Adrenal gland (tissue), 12 donors: ENCODE results near the gene HSD17B12. TPM values are rescaled to one million over a fixed set of nuclear protein-coding genes. Genes with fewer than 3 reads are reported as not detected.

ENCODE experiments used
- DNase-seq, 7 donors: peaks; one replicate each; pipeline ENCODE4 v3.0.0-alpha.2; 2019 to 2020
- H3K27ac ChIP-seq, 5 donors: fragments of 200-600 bp; sonication (generic) in 4 of 5; 1 replicate in 3 of 5; 2 replicates in 2 of 5; pipeline versions ENCODE4 v1.5.1 to v1.8.0; 2016 to 2020; ENCODE audit warnings: mild to moderate bottlenecking in 1 of 5
- H3K27me3 ChIP-seq: fragments of 200-600 bp; 2 replicates; pipeline ENCODE4 v1.8.0; 2021
- H3K36me3 ChIP-seq, 2 donors: fragments of 200-600 bp; replicated peaks in 1 of 2; 1 replicate in 1 of 2; 2 replicates in 1 of 2; pipeline versions ENCODE4 v1.5.1 to v1.8.0; 2018 to 2022
- H3K4me1 ChIP-seq, 2 donors: fragments of 200-600 bp; replicated peaks in 1 of 2; 1 replicate in 1 of 2; 2 replicates in 1 of 2; pipeline versions ENCODE4 v1.5.1 to v1.8.0; 2018 to 2021
- H3K4me3 ChIP-seq, 4 donors: fragments of 200-600 bp; sonication (generic) in 3 of 4; one replicate each; pipeline ENCODE4 v1.5.1; 2016 to 2018
- H3K9me3 ChIP-seq, 3 donors: fragments of 200-600 bp; sonication (generic) in 1 of 3; replicated peaks in 1 of 3; 1 replicate in 2 of 3; 2 replicates in 1 of 3; pipeline versions ENCODE4 v1.5.1 to v1.8.0; 2016 to 2021
- CTCF ChIP-seq, 6 experiments: fragments of 450-650 bp in 4 of 6; fragments of 200-600 bp in 2 of 6; sonication (generic) in 1 of 6; IDR thresholded peaks; 1 replicate in 5 of 6; 2 replicates in 1 of 6; pipeline versions ENCODE4 v1.5.1 to v1.8.0; 2016 to 2021; ENCODE audit warnings: antibody characterized with exemption in 6 of 6, mild to moderate bottlenecking in 2 of 6, moderate library complexity in 1 of 6
- POLR2A ChIP-seq, 2 donors: fragments of 450-650 bp; IDR thresholded peaks; one replicate each; pipeline ENCODE4 v1.6.1; 2017; ENCODE audit warnings: antibody characterized with exemption in 2 of 2, mild to moderate bottlenecking in 2 of 2, moderate library complexity in 1 of 2
- WGBS, 4 donors: extraction: QIAGEN DNeasy Blood & Tissue Kit in 2 of 4; methylation state at CpG; one replicate each; pipeline versions ENCODE4 v1.1.5 to v1.1.7; 2013 to 2017; 5-methylcytosine and 5-hydroxymethylcytosine counted together
- intact Hi-C, 2 donors: fragments of 100-400 bp; cut with DNase I; formaldehyde crosslinking; loops; one replicate each; pipeline versions ENCODE4 v1.14.1 to v1.15.0; 2022 to 2023
- polyA plus RNA-seq, 3 donors: library from polyadenylated mRNA; stranded (reverse); fragments of 200-250 nt in 2 of 3; fragments of 350-450 nt in 1 of 3; fragmentation: Illumina TruSeq in 1 of 3; extraction: RNeasy Lipid Tissue Mini Kit (QIAGEN cat#74804) in 1 of 3; gene quantifications; one replicate each; pipeline ENCODE4 v1.2.3, GENCODE V29; 2013 to 2014
- total RNA-seq, 9 donors: library from RNA; depleted of rRNA in 4 of 9; stranded (reverse); fragments of >200 nt in 4 of 9; fragments of 120-200 nt in 1 of 9; fragmentation: NEBNext Ultra II Directional in 1 of 9; extraction: Animal tissue kit (Norgen Biotek cat#: 25700) in 1 of 9; gene quantifications; one replicate each; pipeline versions ENCODE4 v1.1.0 to v1.2.4, GENCODE V29; 2013 to 2023
- donor health status: healthy with polysubstance abuse.
- donor health status: Bipolar disorder and iron deficiency.
- donor health status: DM: yes; HTN: yes; CAD: no.
- donor health status: DM: no; HTN: no; CAD: no.
- donor health status: DM: no; HTN: no; CAD: no.
- donor health status: DM: yes; HTN: yes; CAD: no.

HSD17B12 gene
- total and polyA plus RNA-seq, 12 donors, result 37.1 to 342 (median 94.6) TPM

GRCh38 chr11:43785318-43785717 is 104.8 kb downstream of the HSD17B12 start:
- H3K9me3 ChIP-seq, result no peaks in the 10 kb centered on the region
- intact Hi-C loops, result no loop called here
- no peaks in the 10 kb centered on the region for H3K36me3 ChIP-seq
- no peak for DNase-seq
- peaks cover 0 to 6% of the 10 kb centered on the region in 2 donors for H3K4me1 ChIP-seq
- H3K4me3 ChIP-seq, result no peak overlapping the region
- TF ChIP-seq POLR2A (IDR thresholded peaks at IDR 0.05) (no peak), CTCF (IDR thresholded peaks at IDR 0.05) (no peak)
- WGBS, 4 donors, result 95 to 99% (median 97%) methylated on average over 2 of the region's 2 CpGs
- H3K27ac ChIP-seq, result no peak overlapping the region
- no peaks in the 10 kb centered on the region for H3K27me3 ChIP-seq

- no peak for TF ChIP-seq CTCF (IDR thresholded peaks at IDR 0.05)
- TF ChIP-seq POLR2A (IDR thresholded peaks at IDR 0.05), result no peak
- Histone ChIP-seq H3K36me3 (no peaks in the 10 kb centered on the region), H3K27me3 (no peaks in the 10 kb centered on the region), H3K4me3 (no peak overlapping the region), H3K27ac (no peak overlapping the region), H3K4me1 (peaks cover 0 to 7% of the 10 kb centered on the region in 2 donors), H3K9me3 (no peaks in the 10 kb centered on the region)
- intact Hi-C loops, result no loop called here
- DNase-seq, result no peak
- WGBS, 4 donors, result 86 to 91% (median 88%) methylated on average over 3 of the region's 3 CpGs
Measured at GRCh38 chr11:43786016-43786415, 105.5 kb downstream of the HSD17B12 start.

- TF ChIP-seq CTCF (IDR thresholded peaks at IDR 0.05), result no peak
- no peak for TF ChIP-seq POLR2A (IDR thresholded peaks at IDR 0.05)
- Histone ChIP-seq H3K9me3 (no peaks in the 10 kb centered on the region), H3K27ac (peak overlapping the region in 1 of 5 donors; percentile 59), H3K4me3 (no peak overlapping the region), H3K27me3 (no peaks in the 10 kb centered on the region), H3K36me3 (no peaks in the 10 kb centered on the region), H3K4me1 (peaks cover 0 to 7% of the 10 kb centered on the region in 2 donors)
- 82 to 89% (median 87%) methylated on average over 1 of the region's 1 CpG for WGBS, 4 donors
- intact Hi-C loops, result no loop called here
- DNase-seq, result no peak
Measured at GRCh38 chr11:43787824-43788223, 107.3 kb downstream of the HSD17B12 start.

GRCh38 chr11:43788421-43788820 is 107.9 kb downstream of the HSD17B12 start:
- no peaks in the 10 kb centered on the region for H3K9me3 ChIP-seq
- no peak overlapping the region for H3K4me3 ChIP-seq
- peak in 4 of 7 donors; percentile 8 to 29 (median 18) for DNase-seq
- no peaks in the 10 kb centered on the region for H3K36me3 ChIP-seq
- no peak for TF ChIP-seq POLR2A (IDR thresholded peaks at IDR 0.05)
- peaks cover 0 to 7% of the 10 kb centered on the region in 2 donors for H3K4me1 ChIP-seq
- H3K27ac ChIP-seq, result peak overlapping the region in 1 of 5 donors; percentile 59
- 57 to 79% (median 71%) methylated on average over 3 of the region's 3 CpGs for WGBS, 4 donors
- H3K27me3 ChIP-seq, result no peaks in the 10 kb centered on the region
- intact Hi-C loops, result no loop called here

GRCh38 chr11:43789700-43790443 is 109.3 kb downstream of the HSD17B12 start:
- TF ChIP-seq POLR2A (IDR thresholded peaks at IDR 0.05) (no peak), CTCF (IDR thresholded peaks at IDR 0.05) (no peak)
- no peak for DNase-seq
- no peaks in the 10 kb centered on the region for H3K27me3 ChIP-seq
- intact Hi-C loops, result no loop called here
- peaks cover 0 to 7% of the 10 kb centered on the region in 2 donors for H3K4me1 ChIP-seq
- no peaks in the 10 kb centered on the region for H3K9me3 ChIP-seq
- H3K27ac ChIP-seq, result no peak overlapping the region
- 80 to 84% (median 82%) methylated on average over 5 of the region's 5 CpGs for WGBS, 4 donors
- no peak overlapping the region for H3K4me3 ChIP-seq
- no peaks in the 10 kb centered on the region for H3K36me3 ChIP-seq
